OCI-LY7 (cell line): ENCODE measurements around the gene FOLR1. TPM values are rescaled to one million over a fixed set of nuclear protein-coding genes. Genes with fewer than 3 reads are reported as not detected.
"Not testable (repeated sequence)": the region's sequence is repeated elsewhere in the genome, so short reads cannot be mapped to it uniquely, and the experiment has no call there.

Experiments used
- BruUV-seq: library from RNA; stranded (reverse); fragments of 400-500 nt; replicated peaks from 2 replicates; lab custom pipeline; 2021; lab: Mats Ljungman, UMichigan
- CTCF ChIA-PET: fragments of 300-600 bp; sonication (Branson Sonifier 250); formaldehyde crosslinking; loops from one replicate; lab custom pipeline; 2022; ENCODE audit warnings: antibody characterized with exemption; ENCODE audit not compliant: unreplicated experiment; lab: Charles Lee
- POLR2A ChIA-PET: fragments of 300-600 bp; sonication (Branson Sonifier 250); formaldehyde crosslinking; loops from one replicate; lab custom pipeline; 2022; ENCODE audit warnings: antibody characterized with exemption; lab: Charles Lee
- DNase-seq: peaks from one replicate; pipeline ENCODE4 v3.0.0-alpha.2; 2015; ENCODE audit warnings: low spot score
- H2AFZ ChIP-seq: fragments of 200-600 bp; sonication (generic), shearing (Covaris generic); 2 replicates; pipeline ENCODE4 v1.6.1; 2014; ENCODE audit warnings: mild to moderate bottlenecking, antibody characterized with exemption, low read length, moderate library complexity
- H3K27ac ChIP-seq: fragments of 200-600 bp; sonication (generic); 2 replicates; pipeline ENCODE4 v1.5.1; 2014; ENCODE audit warnings: mixed run types, low read depth, mild to moderate bottlenecking, moderate library complexity, low read length, inconsistent platforms; ENCODE audit not compliant: poor library complexity, severe bottlenecking
- H3K36me3 ChIP-seq: fragments of 200-600 bp; sonication (generic); 2 replicates; pipeline ENCODE4 v1.6.1; 2014; ENCODE audit warnings: mild to moderate bottlenecking, antibody characterized with exemption, low read length, moderate library complexity, mixed read lengths; ENCODE audit not compliant: insufficient read depth
- H3K4me1 ChIP-seq: fragments of 200-600 bp; sonication (generic); 2 replicates; pipeline ENCODE4 v1.5.1; 2014; ENCODE audit warnings: mild to moderate bottlenecking, low read length; ENCODE audit not compliant: insufficient read depth, poor library complexity, severe bottlenecking
- H3K4me2 ChIP-seq: fragments of 200-600 bp; sonication (generic); 2 replicates; pipeline ENCODE4 v1.6.1; 2014; ENCODE audit warnings: mild to moderate bottlenecking, low read length
- H3K4me3 ChIP-seq: fragments of 200-600 bp; sonication (generic); 2 replicates; pipeline ENCODE4 v1.5.1; 2014; ENCODE audit warnings: mild to moderate bottlenecking, low read depth, low read length; ENCODE audit not compliant: poor library complexity, severe bottlenecking
- H3K79me2 ChIP-seq: fragments of 200-600 bp; sonication (generic); 2 replicates; pipeline ENCODE4 v1.6.1; 2016; ENCODE audit warnings: low read depth, mild to moderate bottlenecking, low read length, moderate library complexity, mixed read lengths; ENCODE audit not compliant: insufficient read depth
- H3K9me2 ChIP-seq: fragments of 200-600 bp; sonication (generic); 2 replicates; pipeline ENCODE4 v1.6.1; 2016; ENCODE audit warnings: mild to moderate bottlenecking, low read length, mixed read lengths; ENCODE audit not compliant: insufficient read depth
- H3K9me3 ChIP-seq: fragments of 200-600 bp; sonication (generic); 2 replicates; pipeline ENCODE4 v1.6.1; 2014; ENCODE audit warnings: mild to moderate bottlenecking, mixed run types, low read length, mixed read lengths
- H4K20me1 ChIP-seq: fragments of 200-600 bp; sonication (generic); 2 replicates; pipeline ENCODE4 v1.6.1; 2014; ENCODE audit warnings: mild to moderate bottlenecking, antibody characterized with exemption, low read length, moderate library complexity, mixed read lengths; ENCODE audit not compliant: insufficient read depth
- CTCF ChIP-seq: fragments of 200-600 bp; sonication (generic); conservative IDR thresholded peaks from 2 replicates; pipeline ENCODE4 v1.5.1; 2014; ENCODE audit warnings: mild to moderate bottlenecking, antibody characterized with exemption, low read length, moderate library complexity, mixed read lengths
- EZH2phosphoT487 ChIP-seq: fragments of 200-600 bp; sonication (generic); IDR thresholded peaks from 2 replicates; pipeline ENCODE4 v1.6.1; 2018; ENCODE audit warnings: low read depth, borderline replicate concordance, mild to moderate bottlenecking, mixed run types, antibody characterized with exemption, low read length, moderate library complexity, mixed read lengths
- intact Hi-C: fragments of 100-400 bp; cut with micrococcal nuclease; formaldehyde crosslinking; loops from one replicate; pipeline ENCODE4 v1.10.0; 2022; ENCODE audit not compliant: unreplicated experiment
- total RNA-seq, 2 experiments: library from RNA; depleted of rRNA in 1 of 2; stranded (reverse); fragments of >200 nt in 1 of 2; shearing (Covaris generic) in 1 of 2; gene quantifications; 2 replicates each; pipeline ENCODE4 v1.2.3, GENCODE V29; 2014 to 2022

Gene FOLR1
- total RNA-seq, 2 experiments from 2014 or later: not detected

- no peak overlapping the region for H3K4me3 ChIP-seq
- DNase-seq: no peak
- intact Hi-C loops: no loop called here
- no peak overlapping the region for H3K4me2 ChIP-seq
- POLR2A ChIA-PET: no interaction called here
- H2AFZ ChIP-seq: no peak overlapping the region
- no peaks in the 10 kb centered on the region for H3K9me3 ChIP-seq
- no TSS peak for BruUV-seq
- no peak overlapping the region for H3K27ac ChIP-seq
- H3K4me1 ChIP-seq: peaks cover 6% of the 10 kb centered on the region
- H3K36me3 ChIP-seq: no peaks in the 10 kb centered on the region
- CTCF ChIA-PET: no interaction called here
- no peak for TF ChIP-seq CTCF
- no peak for TF ChIP-seq EZH2phosphoT487
- H3K79me2 ChIP-seq: no peaks in the 10 kb centered on the region
- no peaks in the 10 kb centered on the region for H3K9me2 ChIP-seq
- H4K20me1 ChIP-seq: no peaks in the 10 kb centered on the region
These were observed 10.6 kb downstream of the FOLR1 start for GRCh38 chr11:72202571-72202970.

GRCh38 chr11:72203163-72203562, 11.2 kb downstream of the FOLR1 start:
- no peaks in the 10 kb centered on the region for H3K9me2 ChIP-seq
- intact Hi-C loops: no loop called here
- H2AFZ ChIP-seq: no peak overlapping the region
- CTCF ChIA-PET: no interaction called here
- POLR2A ChIA-PET: no interaction called here
- no peak overlapping the region for H3K27ac ChIP-seq
- H3K4me3 ChIP-seq: no peak overlapping the region
- peaks cover 6% of the 10 kb centered on the region for H3K4me1 ChIP-seq
- no peaks in the 10 kb centered on the region for H3K79me2 ChIP-seq
- H3K36me3 ChIP-seq: no peaks in the 10 kb centered on the region
- H4K20me1 ChIP-seq: no peaks in the 10 kb centered on the region
- no peak for TF ChIP-seq EZH2phosphoT487
- no peak for TF ChIP-seq CTCF
- no TSS peak for BruUV-seq
- H3K9me3 ChIP-seq: no peaks in the 10 kb centered on the region
- no peak overlapping the region for H3K4me2 ChIP-seq
- DNase-seq: no peak

GRCh38 chr11:72204886-72205285, 12.9 kb downstream of the FOLR1 start:
- no peaks in the 10 kb centered on the region for H3K9me2 ChIP-seq
- H2AFZ ChIP-seq: no peak overlapping the region
- ChIA-PET CTCF (interaction anchor here (0.9 kb wide), 1 partner anchor 25 kb away, joined by 3 read pairs; no protein-coding TSS in a partner anchor), POLR2A (interaction anchor here (1.1 kb wide), 1 partner anchor 18 kb away, joined by 3 read pairs; no protein-coding TSS in a partner anchor)
- intact Hi-C loops: no loop called here
- no peak for DNase-seq
- TF ChIP-seq EZH2phosphoT487 (no peak), CTCF (no peak)
- no peaks in the 10 kb centered on the region for H4K20me1 ChIP-seq
- H3K4me2 ChIP-seq: no peak overlapping the region
- no peak overlapping the region for H3K4me3 ChIP-seq
- no peaks in the 10 kb centered on the region for H3K79me2 ChIP-seq
- no peaks in the 10 kb centered on the region for H3K36me3 ChIP-seq
- BruUV-seq: no TSS peak
- peaks cover 6% of the 10 kb centered on the region for H3K4me1 ChIP-seq
- peaks cover 10% of the 10 kb centered on the region; the same call in 1 of the 2 replicates for H3K9me3 ChIP-seq
- no peak overlapping the region for H3K27ac ChIP-seq

GRCh38 chr11:72206794-72207193, 14.9 kb downstream of the FOLR1 start:
- H4K20me1 ChIP-seq, POLR2A ChIA-PET, H3K9me2 ChIP-seq, H3K4me3 ChIP-seq, intact Hi-C loops, H2AFZ ChIP-seq, CTCF ChIA-PET, H3K4me2 ChIP-seq, DNase-seq, H3K36me3 ChIP-seq, H3K4me1 ChIP-seq, BruUV-seq, H3K27ac ChIP-seq, H3K79me2 ChIP-seq: not testable (repeated sequence)
- H3K9me3 ChIP-seq: peaks cover 15% of the 10 kb centered on the region; the same call in 1 of the 2 replicates
